GM04503 (cell line): ENCODE data around the gene ZNF649.
"Not testable (repeated sequence)": the region's sequence is repeated elsewhere in the genome, so short reads cannot be mapped to it uniquely, and the experiment has no call there.

Experiments
- DNase-seq: peaks from one replicate; pipeline ENCODE4 v3.0.0-alpha.2; 2012; ENCODE audit warnings: low read depth

The ZNF649 gene

DNA sequence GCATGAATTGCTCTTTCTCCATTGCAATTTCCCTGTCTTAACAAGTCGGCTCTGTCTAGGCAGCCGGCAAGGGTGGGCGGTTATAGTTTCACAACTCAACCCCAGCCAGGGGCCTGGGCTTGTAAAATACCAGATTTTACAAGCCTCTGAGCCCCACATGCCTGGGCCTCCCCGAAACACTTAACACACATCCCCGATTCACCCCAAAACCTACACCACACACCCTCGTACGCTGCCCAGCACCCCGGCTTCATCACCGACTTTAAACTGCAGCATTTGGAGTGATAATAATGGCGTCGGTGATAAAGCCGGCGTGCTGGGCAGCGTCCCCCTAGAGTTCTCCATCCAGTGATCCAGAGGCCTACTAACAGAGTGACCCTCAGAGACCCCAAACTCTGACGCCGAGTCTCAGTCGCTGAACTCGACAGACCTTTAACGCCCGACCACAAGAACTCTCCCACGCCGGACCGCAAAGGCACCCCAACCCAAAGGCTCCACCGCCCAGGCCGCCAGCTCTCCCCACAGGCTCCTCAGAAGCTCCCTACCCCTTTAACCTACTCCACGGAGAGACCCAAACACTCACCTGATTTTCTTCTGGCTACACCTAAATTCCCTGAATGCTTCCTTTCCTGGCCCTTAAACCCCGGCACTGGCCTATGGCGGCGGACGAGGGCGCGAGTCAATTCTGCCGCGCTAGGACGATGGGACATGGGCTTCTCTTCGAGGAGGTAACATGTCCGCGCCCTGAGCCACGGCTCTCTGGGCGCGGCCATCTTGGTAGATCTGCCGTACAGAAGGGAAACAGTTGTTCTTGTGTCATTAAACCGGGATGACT lies at the start of gene ZNF649:
TSS of gene ZNF649 (minus strand) at position 687 of the 835 bp plus-strand sequence. CDS start 4,910 bp downstream, outside the sequence.
- no peak for DNase-seq

DNA sequence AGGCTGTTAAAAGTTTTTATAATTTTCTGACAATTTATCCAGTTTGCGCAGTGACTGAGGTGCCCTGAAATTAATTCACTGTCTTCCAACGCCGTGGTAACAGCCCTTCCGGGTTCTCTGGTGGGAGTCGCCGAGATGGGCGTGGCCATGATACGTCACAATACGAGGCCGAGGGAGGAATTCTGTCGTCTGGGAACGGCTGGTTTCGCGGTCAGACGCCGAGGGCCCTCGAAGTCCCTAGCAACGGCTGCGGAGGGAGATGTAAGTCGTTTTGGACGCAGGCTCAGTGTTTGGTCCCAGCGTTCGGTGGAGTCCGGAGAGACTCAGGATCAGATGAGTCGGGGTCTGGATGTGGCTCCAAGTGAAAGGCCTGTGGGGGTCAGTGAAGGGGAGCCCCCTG lies 44.2 kb upstream of the ZNF649 start:
- no peak for DNase-seq

- no peak for DNase-seq
Measured at GRCh38 chr19:51946602-51947001, 41.8 kb upstream of the ZNF649 start.

- no peak for DNase-seq
Measured at GRCh38 chr19:51944798-51945552, 40.2 kb upstream of the ZNF649 start.

DNA sequence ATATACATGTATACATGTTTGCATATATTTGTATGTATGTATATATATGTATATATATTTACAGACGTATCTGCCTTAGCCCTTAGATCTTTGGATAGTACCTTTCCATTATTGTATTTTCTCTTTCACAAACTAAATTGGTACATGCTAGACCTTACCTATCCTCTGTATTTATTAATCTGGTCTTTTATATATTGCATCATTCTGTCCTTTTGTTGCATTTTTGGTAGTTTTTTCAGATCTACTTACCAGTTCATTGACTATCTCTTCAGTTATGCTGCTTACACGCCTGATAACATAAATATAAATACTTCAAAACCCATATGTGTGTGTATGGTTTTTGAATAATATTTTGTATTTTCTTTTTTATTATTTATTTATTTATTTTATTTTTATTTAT lies 34.1 kb upstream of the ZNF649 start:
- no peak for DNase-seq

- no peak for DNase-seq
Measured at GRCh38 chr19:51931921-51932320, 27.1 kb upstream of the ZNF649 start.

GRCh38 chr19:51927859-51928258 lies 23.0 kb upstream of the ZNF649 start:
- no peak for DNase-seq

- DNase-seq, result peak; percentile 77
Measured at GRCh38 chr19:51926784-51927741, 22.2 kb upstream of the ZNF649 start, which contains the start of gene ZNF613. Gene ZNF613, plus strand, starts transcription at chr19:51927472. Its CDS starts 8,749 bp downstream, at chr19:51936221.

- no peak for DNase-seq
Measured at GRCh38 chr19:51926426-51926783, 21.6 kb upstream of the ZNF649 start.

DNA sequence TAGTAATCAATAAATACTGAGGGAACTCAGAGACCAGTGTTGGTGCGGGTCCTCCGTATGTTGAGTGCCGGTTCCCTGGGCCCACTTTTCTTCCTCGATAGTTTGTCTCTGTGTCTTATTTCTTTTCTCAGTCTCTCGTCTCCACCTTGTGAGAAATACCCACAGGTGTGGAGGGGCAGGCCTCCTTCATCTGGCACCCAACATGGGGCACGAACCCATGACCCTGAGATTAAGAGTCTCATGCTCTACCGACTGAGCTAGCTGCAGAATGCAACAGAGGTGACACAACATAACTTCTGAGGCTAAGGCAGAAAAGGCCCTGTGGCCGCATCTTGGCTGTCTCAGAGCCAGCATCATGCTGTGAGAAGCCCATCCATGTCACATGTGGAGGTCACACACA lies 17.1 kb upstream of the ZNF649 start:
- DNase-seq, result no peak

- DNase-seq, result no peak
Measured at GRCh38 chr19:51919606-51920005, 14.8 kb upstream of the ZNF649 start.

DNA sequence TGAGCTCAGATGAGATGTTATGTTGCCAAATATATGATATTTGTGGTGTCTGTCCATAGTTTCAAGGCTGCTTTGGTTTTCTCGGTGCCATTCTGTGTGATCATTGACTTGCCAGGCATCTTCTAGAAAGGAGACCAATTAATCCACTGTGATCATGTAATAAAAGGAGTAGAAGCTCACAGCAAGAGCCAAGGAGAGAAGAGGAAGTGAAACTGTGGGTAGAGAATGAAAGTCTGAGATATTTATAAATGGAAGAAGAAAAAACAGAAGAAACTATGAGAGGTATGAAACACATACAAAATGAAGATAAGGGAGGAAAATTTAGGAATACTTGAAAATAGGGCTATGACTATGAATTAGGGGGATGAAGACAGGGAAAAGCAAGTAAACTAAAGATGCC lies 11.3 kb upstream of the ZNF649 start:
- no peak for DNase-seq

DNA sequence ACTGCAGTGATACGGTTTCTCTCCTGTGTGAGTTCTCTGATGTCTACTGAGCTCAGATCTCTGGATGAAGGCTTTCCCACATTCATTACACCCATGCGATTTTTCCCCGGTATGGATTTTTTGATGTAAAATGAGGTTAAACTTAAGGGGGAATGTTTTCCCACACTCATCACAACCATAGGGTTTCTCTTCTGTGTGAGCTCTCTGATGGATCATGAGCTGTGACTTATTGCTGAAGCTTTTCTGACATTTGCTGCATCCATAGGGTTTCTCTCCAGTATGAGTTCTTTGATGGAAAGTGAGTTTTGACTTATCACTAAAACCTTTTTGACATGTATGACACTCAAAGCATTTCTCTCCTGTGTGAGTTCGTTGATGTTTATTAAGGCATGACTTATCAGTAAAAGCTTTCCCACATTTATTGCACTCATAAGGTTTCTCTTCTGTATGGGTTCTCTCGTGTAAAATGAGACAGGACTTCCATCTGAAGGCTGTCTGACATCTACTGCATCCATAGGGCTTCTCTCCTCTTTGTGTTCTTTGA lies 10.6 kb upstream of the ZNF649 start:
- DNase-seq, result no peak

DNA sequence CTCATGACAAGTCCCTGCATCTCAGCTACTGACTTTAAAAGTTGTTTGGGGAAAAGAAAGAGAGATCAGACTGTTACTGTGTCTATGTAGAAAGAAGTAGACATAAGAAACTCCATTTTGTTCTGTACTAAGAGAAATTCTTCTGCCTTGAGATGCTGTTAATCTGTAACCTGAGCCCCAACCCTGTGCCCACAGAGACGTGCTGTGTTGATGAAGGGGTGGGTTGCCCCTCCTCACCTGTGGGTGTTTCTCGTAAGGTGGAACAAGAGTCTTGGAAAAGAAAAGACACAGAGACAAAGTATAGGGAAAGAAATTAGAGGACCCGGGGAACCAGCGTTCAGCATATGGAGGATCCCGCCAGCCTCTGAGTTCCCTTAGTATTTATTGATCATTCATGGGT lies 3.2 kb upstream of the ZNF649 start:
- DNase-seq, result not testable (repeated sequence)

GRCh38 chr19:51906108-51906507 lies 1.3 kb upstream of the ZNF649 start:
- DNase-seq, result not testable (repeated sequence)

- not testable (repeated sequence) for DNase-seq
Measured at GRCh38 chr19:51905639-51906038, 822 bp upstream of the ZNF649 start.

DNA sequence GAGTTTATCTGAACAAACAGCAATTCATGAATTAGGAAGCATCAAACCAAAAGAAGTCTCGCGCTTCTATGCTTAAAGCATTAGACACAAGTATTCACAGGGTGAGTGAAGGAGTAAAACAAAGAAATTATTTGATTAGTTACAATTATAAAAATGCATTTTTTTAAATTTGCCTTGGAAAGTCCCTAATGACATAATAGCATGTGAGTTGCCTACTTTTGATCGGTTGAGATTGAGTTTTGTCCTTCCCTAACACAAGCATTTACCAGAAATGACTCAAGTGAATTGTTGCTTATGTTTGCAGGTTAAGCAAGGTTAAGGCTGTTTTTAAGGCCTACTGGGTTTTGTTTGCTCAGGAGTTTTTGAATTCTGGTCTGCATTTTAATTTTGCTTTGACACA lies 389 bp upstream of the ZNF649 start:
- DNase-seq, result no peak

DNA sequence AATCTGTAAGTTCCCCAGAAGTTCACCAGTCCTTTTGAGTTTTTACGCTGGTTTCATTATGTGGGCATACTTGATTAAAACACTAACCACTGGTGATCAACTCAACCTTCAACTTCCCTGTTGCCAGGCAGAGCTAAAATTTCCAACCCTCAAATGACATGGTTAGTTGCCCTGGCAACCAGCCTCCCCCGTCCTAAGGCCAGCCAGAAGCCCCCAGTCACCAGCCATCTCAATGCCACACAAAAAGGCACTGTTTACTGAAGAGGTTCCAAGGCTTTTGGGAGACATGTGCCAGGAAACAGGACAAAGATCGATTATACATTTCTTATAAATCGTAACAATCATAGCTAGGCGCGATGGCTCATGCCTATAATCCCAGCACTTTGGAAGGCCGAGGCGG lies 1.6 kb downstream of the ZNF649 start:
- no peak for DNase-seq

GRCh38 chr19:51901860-51902259 lies 3.0 kb downstream of the ZNF649 start:
- DNase-seq, result no peak

DNA sequence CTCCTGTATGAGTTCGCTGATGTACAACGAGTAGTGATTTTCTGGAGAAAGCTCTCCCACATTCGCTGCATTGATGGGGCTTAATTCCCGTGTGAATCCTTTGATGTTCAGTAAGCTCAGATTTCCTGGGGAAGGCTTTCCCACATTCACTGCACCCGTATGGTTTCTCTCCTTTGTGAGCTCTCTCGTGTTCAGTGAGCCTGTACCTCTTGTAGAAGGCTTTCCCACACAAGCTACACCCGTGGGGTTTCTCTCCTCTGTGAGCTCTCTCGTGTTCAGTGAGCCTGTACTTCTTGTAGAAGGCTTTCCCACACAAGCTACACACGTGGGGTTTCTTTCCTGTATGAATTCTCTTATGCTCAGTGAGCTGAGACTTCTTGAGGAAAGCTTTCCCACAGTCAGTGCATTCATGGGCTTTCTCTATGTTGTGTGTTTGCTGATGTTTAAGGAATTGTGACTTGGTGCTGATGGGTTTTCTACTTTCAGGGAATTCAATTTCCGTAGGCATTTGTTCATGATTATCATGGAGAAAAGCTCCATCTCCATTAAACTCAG lies 13.5 kb downstream of the ZNF649 start:
- DNase-seq, result no peak

DNA sequence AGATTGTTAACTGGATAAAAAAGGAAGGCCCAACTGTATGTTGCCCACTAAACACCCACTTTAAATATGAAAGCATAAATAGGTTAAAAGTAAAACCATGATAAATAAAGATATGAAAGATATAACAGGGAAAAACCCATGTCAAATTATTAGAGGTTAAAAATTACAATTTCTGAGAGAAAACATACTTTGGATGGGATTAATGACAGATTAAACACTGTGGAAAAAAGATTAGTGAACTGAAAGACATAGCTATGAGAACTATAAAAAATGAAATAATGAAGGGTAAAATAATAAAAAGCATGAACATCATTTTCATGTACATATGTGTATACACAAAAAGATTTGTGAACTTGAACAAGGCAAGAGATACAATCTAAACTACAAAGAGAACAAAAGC lies 14.9 kb downstream of the ZNF649 start:
- no peak for DNase-seq
